Motor neuron (in vitro differentiated cells): ENCODE measurements around the gene TMEM59. TPM values are rescaled to one million over a fixed set of nuclear protein-coding genes. Genes with fewer than 3 reads are reported as not detected.

ENCODE experiments used
- ATAC-seq, 8 experiments: fragments of 200-7000 bp; cut with Tn5 transposase; replicated peaks in 6 of 8; 2 replicates each; pipeline ENCODE4 v1.8.0; 2021; ENCODE audit warnings: mild to moderate bottlenecking in 8 of 8, moderate library complexity in 8 of 8
- H3K27ac ChIP-seq, 2 donors: fragments of 250-450 bp; sonication (Bioruptor Pico); 2 replicates each; pipeline ENCODE4 v1.9.0; 2021; ENCODE audit warnings: antibody characterized with exemption in 2 of 2, mild to moderate bottlenecking in 2 of 2, moderate library complexity in 1 of 2
- H3K4me1 ChIP-seq, 2 donors: fragments of 250-450 bp; sonication (Bioruptor Pico); replicated peaks in 1 of 2; 2 replicates each; pipeline ENCODE4 v1.6.1; 2021; ENCODE audit warnings: antibody characterized with exemption in 2 of 2, mild to moderate bottlenecking in 2 of 2, moderate library complexity in 1 of 2
- H3K4me3 ChIP-seq, 5 donors: fragments of 250-450 bp; sonication (Bioruptor Pico); 2 replicates each; pipeline ENCODE4 v1.9.0; 2021; ENCODE audit warnings: antibody characterized with exemption in 5 of 5, mild to moderate bottlenecking in 5 of 5, moderate library complexity in 4 of 5
- WGBS, 10 experiments: fragments of 450-650 bp; shearing (Covaris generic); methylation state at CpG; one replicate each; pipeline ENCODE4 v1.0.0; 2022; 5-methylcytosine and 5-hydroxymethylcytosine counted together
- in situ Hi-C, 9 experiments: fragments of 400-800 bp; cut with MboI; loops; one replicate each; pipeline ENCODE4 v1.15.0; 2021; ENCODE audit warnings: low sequenced_read_pairs in 9 of 9, low pct_unique_long_range_greater_than_20kb in 2 of 9; ENCODE audit not compliant: unreplicated experiment in 9 of 9
- total RNA-seq, 8 experiments: library from RNA; unstranded; fragments of 300-600 nt; gene quantifications; 2 replicates each; pipeline versions ENCODE4 v1.2.3 to v1.2.4, GENCODE V29; 2022

TMEM59 gene
- total RNA-seq, 8 experiments from 2014 or later = 114 to 406 (median 146) TPM

GRCh38 chr1:54016343-54017282 is 36.4 kb downstream of the TMEM59 start:
- no peak overlapping the region for H3K27ac ChIP-seq
- no peaks in the 10 kb centered on the region for H3K4me1 ChIP-seq
- H3K4me3 ChIP-seq = no peak overlapping the region
- peak in 3 of 8 experiments; percentile 65 to 84 (median 80) for ATAC-seq
- in situ Hi-C loops = no loop called here
- 0 to 100% (median 63%) methylated on average over 1 to 8 of the region's 8 CpGs for WGBS, 10 experiments

- no peak overlapping the region for H3K4me3 ChIP-seq
- in situ Hi-C loops = no loop called here
- WGBS, 10 experiments = 36 to 76% (median 50%) methylated on average over 2 to 6 of the region's 17 CpGs; no CpG with 5 or more reads in 7 of the 10 experiments
- no peaks in the 10 kb centered on the region for H3K4me1 ChIP-seq
- no peak overlapping the region for H3K27ac ChIP-seq
- peak in 4 of 8 experiments; percentile 38 to 44 (median 40) for ATAC-seq
These were observed 38.9 kb downstream of the TMEM59 start for GRCh38 chr1:54014009-54014629.

- Histone ChIP-seq H3K4me3 (no peak overlapping the region), H3K4me1 (no peaks in the 10 kb centered on the region), H3K27ac (no peak overlapping the region)
- no peak for ATAC-seq
- 20 to 90% (median 74%) methylated on average over 1 to 5 of the region's 8 CpGs; no CpG with 5 or more reads in 6 of the 10 experiments for WGBS, 10 experiments
- in situ Hi-C loops = no loop called here
These were observed 39.5 kb downstream of the TMEM59 start for GRCh38 chr1:54013393-54014008.

- H3K27ac ChIP-seq = no peak overlapping the region
- in situ Hi-C loops = no loop called here
- 0 to 79% (median 59%) methylated on average over 1 to 8 of the region's 8 CpGs; no CpG with 5 or more reads in 4 of the 10 experiments for WGBS, 10 experiments
- no peaks in the 10 kb centered on the region for H3K4me1 ChIP-seq
- ATAC-seq = no peak
- H3K4me3 ChIP-seq = no peak overlapping the region
These were observed 40.1 kb downstream of the TMEM59 start for GRCh38 chr1:54012863-54013262.

- 60 to 90% (median 89%) methylated on average over 1 to 9 of the region's 9 CpGs; no CpG with 5 or more reads in 7 of the 10 experiments for WGBS, 10 experiments
- in situ Hi-C loops = no loop called here
- Histone ChIP-seq H3K4me3 (no peak overlapping the region), H3K4me1 (no peaks in the 10 kb centered on the region), H3K27ac (no peak overlapping the region)
- ATAC-seq = no peak
These were observed 41.0 kb downstream of the TMEM59 start for GRCh38 chr1:54012008-54012325.

- in situ Hi-C loops = no loop called here
- H3K4me1 ChIP-seq = no peaks in the 10 kb centered on the region
- ATAC-seq = no peak
- 17 to 73% (median 60%) methylated on average over 1 to 7 of the region's 9 CpGs; no CpG with 5 or more reads in 6 of the 10 experiments for WGBS, 10 experiments
- no peak overlapping the region for H3K27ac ChIP-seq
- H3K4me3 ChIP-seq = no peak overlapping the region
These were observed 41.5 kb downstream of the TMEM59 start for GRCh38 chr1:54011316-54012007.

GRCh38 chr1:54010415-54011117 is 42.4 kb downstream of the TMEM59 start:
- no peak overlapping the region for H3K4me3 ChIP-seq
- H3K4me1 ChIP-seq = no peaks in the 10 kb centered on the region
- no peak overlapping the region for H3K27ac ChIP-seq
- 20 to 83% (median 68%) methylated on average over 1 to 4 of the region's 5 CpGs; no CpG with 5 or more reads in 5 of the 10 experiments for WGBS, 10 experiments
- ATAC-seq = no peak
- in situ Hi-C loops = no loop called here

GRCh38 chr1:54009406-54009805 is 43.6 kb downstream of the TMEM59 start:
- no peak for ATAC-seq

GRCh38 chr1:54008876-54009275 is 44.1 kb downstream of the TMEM59 start:
- Histone ChIP-seq H3K4me1 (no peaks in the 10 kb centered on the region), H3K27ac (no peak overlapping the region), H3K4me3 (no peak overlapping the region)
- WGBS, 10 experiments = 78 to 100% (median 84%) methylated on average over 1 to 11 of the region's 13 CpGs; no CpG with 5 or more reads in 3 of the 10 experiments
- ATAC-seq = no peak
- in situ Hi-C loops = no loop called here

More at GRCh38 chr1:54009406-54009805, 43.6 kb downstream of the TMEM59 start:
- in situ Hi-C loops = no loop called here
- no peak overlapping the region for H3K4me3 ChIP-seq
- no peak overlapping the region for H3K27ac ChIP-seq
- no peaks in the 10 kb centered on the region for H3K4me1 ChIP-seq
- WGBS, 10 experiments = 51 to 73% (median 65%) methylated on average over 2 to 4 of the region's 4 CpGs; no CpG with 5 or more reads in 4 of the 10 experiments

- H3K4me1 ChIP-seq = no peaks in the 10 kb centered on the region
- H3K27ac ChIP-seq = no peak overlapping the region
- H3K4me3 ChIP-seq = no peak overlapping the region
- no peak for ATAC-seq
- in situ Hi-C loops = no loop called here
- 0 to 92% (median 75%) methylated on average over 1 to 4 of the region's 4 CpGs; no CpG with 5 or more reads in 2 of the 10 experiments for WGBS, 10 experiments
These were observed 45.4 kb downstream of the TMEM59 start for GRCh38 chr1:54007613-54008012.

- ATAC-seq = no peak
- WGBS, 10 experiments = 0 to 100% (median 67%) methylated on average over 1 to 3 of the region's 4 CpGs; no CpG with 5 or more reads in 5 of the 10 experiments
- in situ Hi-C loops = no loop called here
- Histone ChIP-seq H3K4me1 (peaks cover 0 to 3% of the 10 kb centered on the region in 2 donors), H3K27ac (no peak overlapping the region), H3K4me3 (no peak overlapping the region)
These were observed 46.5 kb downstream of the TMEM59 start for GRCh38 chr1:54006508-54006907.

GRCh38 chr1:54004481-54005049 is 48.4 kb downstream of the TMEM59 start:
- H3K4me1 ChIP-seq = peaks cover 0 to 4% of the 10 kb centered on the region in 2 donors
- ATAC-seq = no peak
- no peak overlapping the region for H3K27ac ChIP-seq
- no peak overlapping the region for H3K4me3 ChIP-seq
- 90 to 100% (median 95%) methylated on average over 1 to 9 of the region's 27 CpGs; no CpG with 5 or more reads in 5 of the 10 experiments for WGBS, 10 experiments
- in situ Hi-C loops = no loop called here
